ENCODE measurements around the gene PPT1. TPM values are rescaled to one million over a fixed set of nuclear protein-coding genes. Genes with fewer than 3 reads are reported as not detected.

Gene PPT1
- total and polyA plus RNA-seq, 2 of the 13 experiments (the other 11 are each of a cell fraction or from before 2014, with no cell fraction given): 129 TPM

GRCh38 chr1:40058453-40059337 lies 38.4 kb downstream of the PPT1 start (continued):
- no peak for TF ChIP-seq ZSCAN30 (CRISPR knock-in tag; IDR thresholded peaks at IDR 0.05)
- TF ChIP-seq ZNF329 (CRISPR knock-in tag; IDR thresholded peaks at IDR 0.05; ENCODE audit: low read depth): no peak
- 0 out of 2 replicates have a peak, but pooled peaks have one; percentile 30 for TF ChIP-seq POGZ (CRISPR knock-in tag; IDR thresholded peaks at IDR 0.05)
- TF ChIP-seq HNRNPLL (IDR thresholded peaks at IDR 0.05; ENCODE audit: low read depth, low read length, poor library complexity, severe bottlenecking): no peak
- TF ChIP-seq NBN (conservative IDR thresholded peaks at IDR 0.05): no peak
- TF ChIP-seq TIGD3 (CRISPR knock-in tag; IDR thresholded peaks at IDR 0.05; ENCODE audit: borderline replicate concordance): no peak
- TF ChIP-seq ZNF34 (CRISPR knock-in tag; IDR thresholded peaks at IDR 0.05; ENCODE audit: borderline replicate concordance): no peak
- no peak for TF ChIP-seq TCF12 (IDR thresholded peaks at IDR 0.05)
- TF ChIP-seq TCF12 (CRISPR knock-in tag; IDR thresholded peaks at IDR 0.05): no peak
- TF ChIP-seq CAMTA2 (CRISPR knock-in tag; IDR thresholded peaks at IDR 0.05; ENCODE audit: borderline replicate concordance): no peak
- no peak for TF ChIP-seq THYN1 (CRISPR knock-in tag; IDR thresholded peaks at IDR 0.05; ENCODE audit: borderline replicate concordance, low read depth)
- TF ChIP-seq, protein P1, sequence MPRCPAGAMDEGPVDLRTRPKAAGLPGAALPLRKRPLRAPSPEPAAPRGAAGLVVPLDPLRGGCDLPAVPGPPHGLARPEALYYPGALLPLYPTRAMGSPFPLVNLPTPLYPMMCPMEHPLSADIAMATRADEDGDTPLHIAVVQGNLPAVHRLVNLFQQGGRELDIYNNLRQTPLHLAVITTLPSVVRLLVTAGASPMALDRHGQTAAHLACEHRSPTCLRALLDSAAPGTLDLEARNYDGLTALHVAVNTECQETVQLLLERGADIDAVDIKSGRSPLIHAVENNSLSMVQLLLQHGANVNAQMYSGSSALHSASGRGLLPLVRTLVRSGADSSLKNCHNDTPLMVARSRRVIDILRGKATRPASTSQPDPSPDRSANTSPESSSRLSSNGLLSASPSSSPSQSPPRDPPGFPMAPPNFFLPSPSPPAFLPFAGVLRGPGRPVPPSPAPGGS (CRISPR knock-in tag; IDR thresholded peaks at IDR 0.05): no peak
- no peak for TF ChIP-seq ZNF563 (CRISPR knock-in tag; IDR thresholded peaks at IDR 0.05)
- no peak for TF ChIP-seq MBNL3 (CRISPR knock-in tag; conservative IDR thresholded peaks at IDR 0.05)
- no peak for TF ChIP-seq ZNF816 (CRISPR knock-in tag; IDR thresholded peaks at IDR 0.05; ENCODE audit: borderline replicate concordance)
- no peak for TF ChIP-seq ZNF619 (CRISPR knock-in tag; IDR thresholded peaks at IDR 0.05)
- peak; percentile 59; the same call in 1 of the 2 replicates for TF ChIP-seq MIXL1 (CRISPR knock-in tag; IDR thresholded peaks at IDR 0.05)
- TF ChIP-seq ZMYM3 (CRISPR knock-in tag; IDR thresholded peaks at IDR 0.05): peak; percentile 84
- no peak for TF ChIP-seq TERF1 (CRISPR knock-in tag; IDR thresholded peaks at IDR 0.05)
- TF ChIP-seq ZFP1 (CRISPR knock-in tag; IDR thresholded peaks at IDR 0.05): no peak
- TF ChIP-seq TP53 (CRISPR knock-in tag; conservative IDR thresholded peaks at IDR 0.05): no peak
- no peak for TF ChIP-seq SNRNP70 (IDR thresholded peaks at IDR 0.05; ENCODE audit: low read depth, low read length)
- no peak for TF ChIP-seq ZNF354B (CRISPR knock-in tag; IDR thresholded peaks at IDR 0.05)
- TF ChIP-seq ZNF430 (CRISPR knock-in tag; IDR thresholded peaks at IDR 0.05): no peak
- no peak for TF ChIP-seq ZNF598 (CRISPR knock-in tag; IDR thresholded peaks at IDR 0.05; ENCODE audit: borderline replicate concordance)
- TF ChIP-seq, protein P2, sequence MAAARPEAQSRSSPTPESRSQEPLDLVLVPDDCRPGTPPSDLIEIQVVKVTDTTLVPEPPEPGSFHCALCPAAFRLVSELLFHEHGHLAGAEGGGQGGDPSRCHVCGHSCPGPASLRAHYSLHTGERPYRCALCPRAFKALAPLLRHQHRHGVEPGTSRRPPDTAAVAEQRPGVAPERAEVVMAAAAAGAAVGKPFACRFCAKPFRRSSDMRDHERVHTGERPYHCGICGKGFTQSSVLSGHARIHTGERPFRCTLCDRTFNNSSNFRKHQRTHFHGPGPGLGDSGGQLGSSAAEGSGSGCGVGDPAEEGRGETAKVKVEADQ (CRISPR knock-in tag; IDR thresholded peaks at IDR 0.05; ENCODE audit: borderline replicate concordance): no peak
- no peak for TF ChIP-seq ZNF207 (IDR thresholded peaks at IDR 0.05; ENCODE audit: borderline replicate concordance)
- no peak for TF ChIP-seq NCOA5 (CRISPR knock-in tag; IDR thresholded peaks at IDR 0.05)
